ENCODE measurements around the gene USF2. TPM values are rescaled to one million over a fixed set of nuclear protein-coding genes. Genes with fewer than 3 reads are reported as not detected.
A peak's percentile ranks its signal among the peaks of the same experiment; 100 is the strongest.

Gene USF2
- total RNA-seq, 1 experiment from 2014 or later, result 123 TPM

DNA sequence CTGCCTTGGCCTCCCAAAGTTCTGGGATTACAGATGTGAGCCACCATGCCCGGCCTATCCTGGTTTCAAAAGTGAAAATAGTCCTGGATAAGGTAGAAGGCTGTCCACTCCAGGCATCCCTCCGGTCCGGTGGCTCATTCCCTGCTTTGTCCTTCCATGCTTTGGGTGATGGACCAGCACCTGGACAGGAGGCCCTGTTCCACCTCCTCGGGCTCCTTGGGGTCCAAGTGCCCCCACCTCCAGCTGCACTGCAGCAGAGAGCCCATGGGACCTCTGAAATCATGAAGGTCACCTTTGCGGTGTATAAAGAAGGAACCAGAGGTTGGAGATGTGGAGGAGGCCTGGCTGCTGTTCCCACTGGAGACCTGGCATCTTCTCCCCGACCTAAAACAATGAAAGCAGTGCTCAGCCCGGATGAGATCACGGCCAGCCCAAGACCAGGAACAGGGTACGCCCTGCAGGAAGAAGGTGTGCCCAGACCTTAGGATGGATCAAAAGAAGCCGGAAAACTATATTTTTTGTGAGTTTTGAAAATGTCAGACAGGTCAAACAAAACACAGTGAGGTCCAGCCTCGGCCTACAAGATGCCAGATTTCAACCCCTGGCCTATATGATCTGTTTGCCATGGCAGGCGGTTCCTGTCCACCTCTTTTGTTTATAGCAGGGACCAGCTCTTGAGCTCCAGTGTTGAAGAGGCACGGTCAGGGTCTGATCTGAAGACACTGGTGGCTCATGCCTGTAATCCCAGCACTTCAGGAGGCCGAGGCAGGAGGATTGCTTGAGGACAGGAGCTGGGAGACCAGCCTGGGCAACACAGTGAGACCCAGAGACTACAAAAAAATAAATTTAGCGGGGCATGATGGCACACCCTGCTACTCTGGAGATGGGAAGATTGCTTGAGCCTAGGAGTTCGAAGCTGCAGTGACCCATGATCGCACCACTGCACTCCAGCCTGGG lies 14.1 kb upstream of the USF2 start:
- H3K14ac ChIP-seq (ENCODE audit: insufficient read depth, low read length), result peak overlapping the region; percentile 7; the same call in 1 of the 2 replicates
- Mint-ChIP-seq H3K27me3 (ENCODE audit: low read depth) (no peaks in the 10 kb centered on the region), H3K36me3 (ENCODE audit: insufficient read depth in 1 of 3, low read depth in 3 of 3) (peaks cover 57 to 88% (median 84%) of the 10 kb centered on the region in 3 experiments), H3K9me3 (no peaks in the 10 kb centered on the region), H3K27ac (no peak overlapping the region; a peak in 1 of 7 replicates), H3K4me3 (no peak overlapping the region), H3K4me1 (peaks cover 25 to 27% of the 10 kb centered on the region in 2 experiments)
- no peak overlapping the region for H3T11ph ChIP-seq (ENCODE audit: low read length)
- no peaks in the 10 kb centered on the region for H3K27me3 ChIP-seq (ENCODE audit: insufficient read depth, low read length)
- TF ChIP-seq, protein P1, sequence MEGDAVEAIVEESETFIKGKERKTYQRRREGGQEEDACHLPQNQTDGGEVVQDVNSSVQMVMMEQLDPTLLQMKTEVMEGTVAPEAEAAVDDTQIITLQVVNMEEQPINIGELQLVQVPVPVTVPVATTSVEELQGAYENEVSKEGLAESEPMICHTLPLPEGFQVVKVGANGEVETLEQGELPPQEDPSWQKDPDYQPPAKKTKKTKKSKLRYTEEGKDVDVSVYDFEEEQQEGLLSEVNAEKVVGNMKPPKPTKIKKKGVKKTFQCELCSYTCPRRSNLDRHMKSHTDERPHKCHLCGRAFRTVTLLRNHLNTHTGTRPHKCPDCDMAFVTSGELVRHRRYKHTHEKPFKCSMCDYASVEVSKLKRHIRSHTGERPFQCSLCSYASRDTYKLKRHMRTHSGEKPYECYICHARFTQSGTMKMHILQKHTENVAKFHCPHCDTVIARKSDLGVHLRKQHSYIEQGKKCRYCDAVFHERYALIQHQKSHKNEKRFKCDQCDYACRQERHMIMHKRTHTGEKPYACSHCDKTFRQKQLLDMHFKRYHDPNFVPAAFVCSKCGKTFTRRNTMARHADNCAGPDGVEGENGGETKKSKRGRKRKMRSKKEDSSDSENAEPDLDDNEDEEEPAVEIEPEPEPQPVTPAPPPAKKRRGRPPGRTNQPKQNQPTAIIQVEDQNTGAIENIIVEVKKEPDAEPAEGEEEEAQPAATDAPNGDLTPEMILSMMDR (conservative IDR thresholded peaks at IDR 0.05), result no peak
- H3K79me2 ChIP-seq (ENCODE audit: insufficient read depth, low read length), result peaks cover 12% of the 10 kb centered on the region; the same call in 1 of the 2 replicates
- H4K91ac ChIP-seq (ENCODE audit: insufficient read length, low read depth, low read length), result no peak overlapping the region
- no peak overlapping the region for H4K5ac ChIP-seq (ENCODE audit: insufficient read length, low read depth, low read length)
- no peak overlapping the region for H2BK120ac ChIP-seq (ENCODE audit: low read depth, low read length, poor library complexity, severe bottlenecking)
- H2BK20ac ChIP-seq (ENCODE audit: low read depth, low read length, poor library complexity, severe bottlenecking), result no peak overlapping the region
- H3K56ac ChIP-seq (ENCODE audit: insufficient read length, low read depth, low read length), result no peak overlapping the region
- peaks cover 4% of the 10 kb centered on the region for H3K23me2 ChIP-seq (ENCODE audit: insufficient read length, low read depth, low read length, poor library complexity, severe bottlenecking)
- H3K23ac ChIP-seq (ENCODE audit: insufficient read length, low read depth, low read length), result no peak overlapping the region
- no peak overlapping the region for H3K4me2 ChIP-seq (ENCODE audit: insufficient read depth, insufficient read length, low read length)
- no peak overlapping the region for H2AK5ac ChIP-seq (ENCODE audit: insufficient read length, low read length)
- no peak overlapping the region for H4K8ac ChIP-seq (replicated peaks; ENCODE audit: insufficient read length, low read depth, low read length)
- H4K20me1 ChIP-seq (ENCODE audit: control insufficient read depth, insufficient read depth, insufficient read length), result peaks cover 6% of the 10 kb centered on the region
- peaks cover 14% of the 10 kb centered on the region for H3K79me1 ChIP-seq (ENCODE audit: insufficient read depth, low read depth, low read length, poor library complexity, severe bottlenecking)
- H2AFZ ChIP-seq (ENCODE audit: low read length), result no peak overlapping the region
- H2BK12ac ChIP-seq (ENCODE audit: insufficient read length, low read depth, low read length), result no peak overlapping the region
- H3K27ac ChIP-seq (ENCODE audit: insufficient read length, low read depth, low read length), result no peak overlapping the region
- no peaks in the 10 kb centered on the region; the same call in 1 of the 2 replicates for H3K4me1 ChIP-seq (ENCODE audit: insufficient read depth, low read length)
- no peak overlapping the region for H2BK5ac ChIP-seq (ENCODE audit: insufficient read length, low read length)
- H2BK15ac ChIP-seq (ENCODE audit: low read depth, low read length), result no peak overlapping the region
- H3K9ac ChIP-seq (ENCODE audit: extremely low read depth, insufficient read length, low read length), result no peak overlapping the region
- DNase-seq, result no peak
- no peak overlapping the region for H3K4ac ChIP-seq (ENCODE audit: low read depth, low read length)
- no peaks in the 10 kb centered on the region for H3K9me3 ChIP-seq (ENCODE audit: control insufficient read depth, low read depth, low read length)
- no peak overlapping the region for H3K18ac ChIP-seq (ENCODE audit: insufficient read length, low read depth, low read length)
- WGBS (ENCODE audit: extremely low coverage, insufficient read length, low lambda C conversion rate), result no CpG with 5 or more reads among the region's 17 CpGs
